Measurements from ENCODE around the gene SLC51B. TPM values are rescaled to one million over a fixed set of nuclear protein-coding genes. Genes with fewer than 3 reads are reported as not detected.
"Not testable (repeated sequence)": the region's sequence is repeated elsewhere in the genome, so short reads cannot be mapped to it uniquely, and the experiment has no call there.

Gene SLC51B
- total and polyA plus RNA-seq, 2 donors: 0.44 TPM; not detected in 1

DNA sequence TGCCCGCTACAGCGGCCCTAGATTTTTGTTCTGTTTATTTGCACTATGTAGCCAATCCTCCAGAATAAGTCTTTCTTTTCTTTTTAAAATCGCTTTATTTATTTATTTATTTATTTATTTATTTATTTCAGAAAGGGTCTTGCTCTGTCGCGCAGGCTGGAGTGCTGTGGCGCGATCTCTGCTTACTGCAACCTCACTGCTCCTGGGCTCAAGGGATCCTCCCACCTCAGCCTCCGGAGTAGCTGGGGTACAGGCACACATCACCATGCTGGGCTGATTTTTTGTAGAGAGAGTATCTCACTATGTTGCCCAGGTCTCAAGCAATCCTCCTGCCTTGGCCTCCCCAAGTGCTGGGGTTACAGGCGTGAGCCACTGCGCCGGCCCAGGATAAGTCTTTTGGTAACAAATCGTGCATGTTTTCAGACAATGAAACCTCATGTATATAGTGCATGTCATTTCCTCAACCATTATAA, 15.4 kb upstream of the SLC51B start:
- H3K27ac ChIP-seq (ENCODE audit: low read depth): no peak overlapping the region
- H3K4me3 ChIP-seq (ENCODE audit: low read depth, low read length): peak overlapping the region; percentile 91
- H3K36me3 ChIP-seq (ENCODE audit: insufficient read depth): peaks cover 3% of the 10 kb centered on the region
- no peaks in the 10 kb centered on the region for H3K4me1 ChIP-seq (ENCODE audit: insufficient read depth)
- 62% methylated on average over 12 of the region's 12 CpGs for WGBS
- DNase-seq (ENCODE audit: extremely low spot score): no peak

GRCh38 chr15:65032801-65033537, 12.2 kb upstream of the SLC51B start:
- Histone ChIP-seq H3K4me3 (ENCODE audit: low read depth, low read length) (no peak overlapping the region), H3K36me3 (ENCODE audit: insufficient read depth) (no peaks in the 10 kb centered on the region), H3K27ac (ENCODE audit: low read depth) (no peak overlapping the region), H3K4me1 (ENCODE audit: insufficient read depth) (no peaks in the 10 kb centered on the region)
- DNase-seq (ENCODE audit: extremely low spot score): no peak
- 41% methylated on average over 13 of the region's 13 CpGs for WGBS

DNA sequence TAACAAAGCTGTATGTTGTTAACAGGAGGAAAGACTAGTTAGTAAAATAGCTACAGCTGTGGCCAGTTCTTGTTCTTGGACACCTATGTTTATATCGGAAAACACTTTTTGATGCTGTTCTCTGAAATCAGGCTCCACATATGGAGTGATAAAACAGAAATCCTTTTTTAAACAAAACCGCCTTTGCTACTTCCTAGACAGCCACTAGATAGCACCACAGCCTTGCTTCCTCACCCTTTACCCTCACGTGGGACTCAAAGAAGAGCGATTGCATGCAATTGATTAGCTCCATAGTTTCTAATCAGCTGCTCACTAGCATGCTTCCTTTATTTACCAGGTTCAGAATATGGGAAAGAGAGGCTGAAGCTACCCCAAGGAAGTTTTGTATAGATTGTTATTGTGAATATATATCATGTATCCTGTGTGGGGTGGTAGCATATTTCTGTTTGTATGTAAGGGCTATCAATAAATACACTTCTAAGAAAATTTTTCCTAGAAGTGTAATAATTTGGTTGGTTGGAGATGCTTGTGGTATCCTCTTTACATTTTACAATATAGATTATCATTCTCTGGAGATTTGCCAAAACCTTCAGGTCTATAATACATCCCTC, 11.4 kb upstream of the SLC51B start:
- no peak overlapping the region for H3K4me3 ChIP-seq (ENCODE audit: low read depth, low read length)
- H3K36me3 ChIP-seq (ENCODE audit: insufficient read depth): no peaks in the 10 kb centered on the region
- H3K4me1 ChIP-seq (ENCODE audit: insufficient read depth): no peaks in the 10 kb centered on the region
- no peak for DNase-seq (ENCODE audit: extremely low spot score)
- H3K27ac ChIP-seq (ENCODE audit: low read depth): no peak overlapping the region
- WGBS: 6% methylated on average over 4 of the region's 4 CpGs

DNA sequence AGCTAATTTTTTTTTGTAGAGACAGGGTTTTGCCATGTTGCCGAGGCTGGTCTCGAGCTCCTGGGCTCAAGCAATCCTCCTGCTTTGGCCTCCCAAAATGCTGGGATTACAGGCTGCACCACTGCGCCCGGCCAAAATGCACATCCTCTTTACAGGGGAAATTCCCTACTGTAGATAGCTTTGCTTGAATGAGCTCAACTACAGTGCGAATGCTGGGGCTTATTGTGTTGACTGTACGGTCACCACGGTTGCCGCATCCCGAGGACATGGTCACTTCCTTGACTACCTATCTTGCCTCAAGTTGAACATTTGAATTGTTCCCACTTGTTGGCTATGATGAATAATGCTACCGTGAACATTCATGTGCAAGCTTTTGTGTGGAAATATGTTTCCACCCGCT, 10.5 kb upstream of the SLC51B start:
- no peak overlapping the region for H3K4me3 ChIP-seq (ENCODE audit: low read depth, low read length)
- no peaks in the 10 kb centered on the region for H3K36me3 ChIP-seq (ENCODE audit: insufficient read depth)
- WGBS: 91% methylated on average over 11 of the region's 11 CpGs
- DNase-seq (ENCODE audit: extremely low spot score): no peak
- no peaks in the 10 kb centered on the region for H3K4me1 ChIP-seq (ENCODE audit: insufficient read depth)
- no peak overlapping the region for H3K27ac ChIP-seq (ENCODE audit: low read depth)

GRCh38 chr15:65037309-65037708, 7.9 kb upstream of the SLC51B start:
- Histone ChIP-seq H3K4me3 (ENCODE audit: low read depth, low read length) (no peak overlapping the region), H3K4me1 (ENCODE audit: insufficient read depth) (no peaks in the 10 kb centered on the region), H3K36me3 (ENCODE audit: insufficient read depth) (no peaks in the 10 kb centered on the region), H3K27ac (ENCODE audit: low read depth) (no peak overlapping the region)
- 74% methylated on average over 1 of the region's 1 CpG for WGBS
- no peak for DNase-seq (ENCODE audit: extremely low spot score)

DNA sequence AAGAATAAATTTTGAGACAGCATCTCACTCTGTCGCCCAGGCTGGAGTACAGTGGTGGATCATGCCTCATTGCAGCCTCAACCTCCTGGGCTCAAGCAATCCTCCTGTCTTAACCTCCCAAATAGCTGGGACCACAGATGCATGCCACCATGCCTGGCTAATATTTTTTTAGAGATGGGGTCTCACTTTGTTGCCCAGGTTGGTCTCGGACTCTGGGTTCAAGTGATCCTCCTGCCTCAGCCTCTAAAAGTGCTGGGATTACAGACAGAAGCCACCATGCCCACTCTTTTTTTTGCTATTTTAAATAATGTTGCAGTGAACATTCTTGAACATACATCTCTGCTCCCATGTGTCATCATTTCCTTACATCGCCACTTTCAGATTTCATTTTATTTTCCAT, 6.8 kb upstream of the SLC51B start:
- Histone ChIP-seq H3K27ac (ENCODE audit: low read depth) (no peak overlapping the region), H3K36me3 (ENCODE audit: insufficient read depth) (no peaks in the 10 kb centered on the region), H3K4me3 (ENCODE audit: low read depth, low read length) (no peak overlapping the region), H3K4me1 (ENCODE audit: insufficient read depth) (no peaks in the 10 kb centered on the region)
- WGBS: 92% methylated on average over 3 of the region's 3 CpGs
- DNase-seq (ENCODE audit: extremely low spot score): no peak

DNA sequence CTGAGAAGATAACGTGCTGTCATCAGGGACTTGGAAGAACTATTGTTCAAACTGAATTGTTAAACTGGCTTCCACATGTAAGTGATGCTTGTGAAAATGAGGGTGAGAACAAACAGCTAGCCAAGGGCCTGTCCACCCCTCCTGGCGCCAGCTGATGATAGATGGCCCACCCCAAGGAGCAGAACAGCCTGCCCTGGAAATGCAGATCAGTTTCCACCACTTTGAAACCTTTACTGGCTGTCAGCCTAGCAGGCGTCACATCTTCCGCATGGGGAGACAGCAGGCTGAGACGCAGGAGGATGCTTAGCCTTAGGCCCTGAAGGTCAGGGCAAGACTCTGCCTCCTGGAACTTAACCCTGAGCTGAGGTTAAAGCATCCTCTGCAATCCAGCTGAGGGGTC, 6.4 kb upstream of the SLC51B start:
- no peak for DNase-seq (ENCODE audit: extremely low spot score)
- Histone ChIP-seq H3K4me1 (ENCODE audit: insufficient read depth) (no peaks in the 10 kb centered on the region), H3K4me3 (ENCODE audit: low read depth, low read length) (no peak overlapping the region), H3K27ac (ENCODE audit: low read depth) (no peak overlapping the region), H3K36me3 (ENCODE audit: insufficient read depth) (no peaks in the 10 kb centered on the region)
- WGBS: 62% methylated on average over 5 of the region's 5 CpGs

DNA sequence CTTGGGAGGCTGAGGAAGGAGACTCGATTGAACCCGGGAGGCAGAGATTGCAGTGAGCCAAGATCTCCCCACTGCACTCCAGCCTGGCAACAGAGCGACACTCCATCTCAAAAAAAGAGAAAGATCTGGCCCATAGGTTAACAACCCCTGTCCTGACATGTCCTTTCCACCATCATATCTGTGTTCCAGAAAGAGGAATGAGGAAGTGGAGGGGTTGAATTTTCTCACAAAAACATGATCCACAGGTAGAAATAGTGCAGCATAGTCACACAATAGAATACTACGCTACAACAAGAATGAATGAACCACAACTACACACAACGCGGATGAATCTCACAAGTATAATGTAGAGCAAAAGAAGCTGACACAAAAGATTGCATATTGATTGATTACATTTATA, 4.7 kb upstream of the SLC51B start:
- no peak overlapping the region for H3K4me3 ChIP-seq (ENCODE audit: low read depth, low read length)
- no peak overlapping the region for H3K27ac ChIP-seq (ENCODE audit: low read depth)
- no peak for DNase-seq (ENCODE audit: extremely low spot score)
- 89% methylated on average over 6 of the region's 6 CpGs for WGBS
- H3K36me3 ChIP-seq (ENCODE audit: insufficient read depth): no peaks in the 10 kb centered on the region
- no peaks in the 10 kb centered on the region for H3K4me1 ChIP-seq (ENCODE audit: insufficient read depth)

GRCh38 chr15:65041787-65042186, 3.4 kb upstream of the SLC51B start:
- no peaks in the 10 kb centered on the region for H3K36me3 ChIP-seq (ENCODE audit: insufficient read depth)
- no peak for DNase-seq (ENCODE audit: extremely low spot score)
- no peak overlapping the region for H3K4me3 ChIP-seq (ENCODE audit: low read depth, low read length)
- H3K4me1 ChIP-seq (ENCODE audit: insufficient read depth): no peaks in the 10 kb centered on the region
- over 99% methylated on average over 2 of the region's 2 CpGs for WGBS
- H3K27ac ChIP-seq (ENCODE audit: low read depth): no peak overlapping the region

DNA sequence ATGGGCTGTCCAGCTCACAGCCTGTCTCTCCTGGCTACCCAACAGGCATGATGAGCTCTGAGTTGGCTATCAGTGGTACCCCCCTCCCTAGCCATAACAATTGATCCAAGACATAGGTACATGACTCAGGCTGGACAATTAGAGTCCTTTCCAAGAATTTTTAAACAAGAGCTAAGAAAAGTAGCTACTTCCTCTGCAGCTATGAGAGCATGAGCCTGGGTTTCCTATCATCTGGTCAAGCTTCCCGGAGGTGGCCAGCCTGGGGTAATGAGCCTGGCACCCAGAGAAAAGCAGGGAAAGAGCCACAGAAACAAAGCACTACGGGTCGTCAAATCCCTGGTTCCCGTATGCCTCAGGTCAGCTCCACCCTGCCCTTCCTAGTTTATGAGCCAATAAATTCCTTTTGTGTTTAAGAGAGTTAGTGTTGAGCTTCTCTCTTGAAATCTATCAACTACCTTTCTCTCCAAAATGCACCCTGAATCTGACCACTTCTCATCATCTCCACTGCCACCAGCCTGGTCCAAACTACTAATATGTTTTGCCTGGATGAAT, 2.3 kb upstream of the SLC51B start:
- Histone ChIP-seq H3K36me3 (ENCODE audit: insufficient read depth) (no peaks in the 10 kb centered on the region), H3K4me3 (ENCODE audit: low read depth, low read length) (no peak overlapping the region), H3K4me1 (ENCODE audit: insufficient read depth) (no peaks in the 10 kb centered on the region), H3K27ac (ENCODE audit: low read depth) (no peak overlapping the region)
- WGBS: 28% methylated on average over 4 of the region's 4 CpGs
- DNase-seq (ENCODE audit: extremely low spot score): no peak

- H3K27ac ChIP-seq (ENCODE audit: low read depth); DNase-seq (ENCODE audit: extremely low spot score): not testable (repeated sequence)
Measured at GRCh38 chr15:65044218-65044617, 969 bp upstream of the SLC51B start.

GRCh38 chr15:65048241-65048640, 3.1 kb downstream of the SLC51B start:
- no peak overlapping the region for H3K4me3 ChIP-seq (ENCODE audit: low read depth, low read length)
- 62% methylated on average over 2 of the region's 2 CpGs for WGBS
- DNase-seq (ENCODE audit: extremely low spot score): no peak
- no peaks in the 10 kb centered on the region for H3K36me3 ChIP-seq (ENCODE audit: insufficient read depth)
- H3K27ac ChIP-seq (ENCODE audit: low read depth): no peak overlapping the region
- H3K4me1 ChIP-seq (ENCODE audit: insufficient read depth): no peaks in the 10 kb centered on the region

More at GRCh38 chr15:65044218-65044617, 969 bp upstream of the SLC51B start:
- not testable (repeated sequence) for H3K4me3 ChIP-seq (ENCODE audit: low read depth, low read length); H3K36me3 ChIP-seq (ENCODE audit: insufficient read depth); H3K4me1 ChIP-seq (ENCODE audit: insufficient read depth)
- WGBS: 83% methylated on average over 5 of the region's 5 CpGs

DNA sequence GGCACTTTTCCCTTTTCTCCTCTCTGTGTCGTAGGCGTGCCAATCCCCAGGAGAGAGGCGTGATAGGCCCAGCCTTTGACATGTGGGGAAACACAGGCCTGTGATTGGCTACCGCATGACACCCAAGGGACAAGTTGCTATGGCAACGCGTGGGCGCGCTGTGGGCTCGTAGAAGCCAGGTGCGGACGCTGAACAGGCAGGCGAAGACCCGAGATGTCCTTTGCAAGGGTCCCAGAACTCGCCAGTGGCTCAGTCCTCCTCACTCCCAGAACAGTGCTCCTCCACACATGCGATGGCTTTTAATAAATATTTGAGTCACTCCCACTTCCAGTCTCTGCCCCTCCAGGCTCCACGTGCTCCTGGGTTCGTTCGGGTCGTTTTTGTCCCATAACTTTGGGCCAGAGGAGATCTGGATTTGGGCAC, 4.2 kb downstream of the SLC51B start:
- 25% methylated on average over 19 of the region's 19 CpGs for WGBS

GRCh38 chr15:65050270-65050669, 5.1 kb downstream of the SLC51B start:
- WGBS: 40% methylated on average over 4 of the region's 4 CpGs
- DNase-seq (ENCODE audit: extremely low spot score): no peak
- H3K4me1 ChIP-seq (ENCODE audit: insufficient read depth): no peaks in the 10 kb centered on the region
- H3K4me3 ChIP-seq (ENCODE audit: low read depth, low read length): no peak overlapping the region
- no peaks in the 10 kb centered on the region for H3K36me3 ChIP-seq (ENCODE audit: insufficient read depth)
- H3K27ac ChIP-seq (ENCODE audit: low read depth): no peak overlapping the region

More for the DNA sequence above, 4.2 kb downstream of the SLC51B start:
- Histone ChIP-seq H3K4me1 (ENCODE audit: insufficient read depth) (no peaks in the 10 kb centered on the region), H3K36me3 (ENCODE audit: insufficient read depth) (no peaks in the 10 kb centered on the region), H3K27ac (ENCODE audit: low read depth) (no peak overlapping the region), H3K4me3 (ENCODE audit: low read depth, low read length) (no peak overlapping the region)
- DNase-seq (ENCODE audit: extremely low spot score): no peak
